ENCODE measurements around the gene JADE1.

Gene JADE1

DNA sequence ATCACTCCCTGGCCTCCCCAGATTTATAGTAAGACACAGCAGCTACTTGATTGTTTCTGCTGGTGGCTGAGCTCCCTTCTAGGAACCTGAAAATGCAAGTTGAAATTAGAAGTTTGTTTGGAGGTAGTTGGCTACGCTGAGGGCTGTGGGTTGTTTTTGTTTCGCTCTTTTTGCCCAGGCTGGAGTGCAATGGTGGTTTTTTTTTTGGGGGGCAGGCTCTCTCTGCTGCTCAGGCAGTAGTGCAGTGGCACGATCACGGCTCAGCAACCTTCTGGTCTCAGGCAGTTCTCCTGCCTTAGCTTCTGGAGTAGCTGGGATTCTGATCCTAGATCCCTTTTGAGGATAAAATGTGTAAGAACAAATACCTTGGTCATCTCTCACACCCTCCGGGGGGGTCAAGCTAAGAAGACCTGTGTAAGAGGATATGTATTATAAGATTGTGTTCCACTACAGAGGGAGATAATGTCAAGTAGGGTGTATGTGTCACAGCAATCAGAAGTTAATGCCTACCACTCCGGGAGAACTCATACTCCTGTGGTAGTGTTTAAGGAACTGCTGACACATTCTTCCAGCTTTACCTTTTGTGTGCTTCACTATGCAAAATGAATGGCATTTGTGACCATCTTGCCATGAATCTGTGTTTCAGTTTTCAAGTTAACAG, 9.7 kb downstream of the JADE1 start:
- Histone ChIP-seq H4K20me1 (ENCODE audit: insufficient read depth, low read length, poor library complexity, severe bottlenecking) (peaks cover 90% of the 10 kb centered on the region), H3K36me3 (ENCODE audit: insufficient read depth, low read length) (peaks cover 10% of the 10 kb centered on the region; the same call in 1 of the 2 replicates), H3K4me1 (ENCODE audit: insufficient read depth, low read length, poor library complexity, severe bottlenecking) (peaks cover 24% of the 10 kb centered on the region), H3K9me3 (ENCODE audit: insufficient read depth, low read depth, low read length) (no peaks in the 10 kb centered on the region), H3K79me2 (ENCODE audit: insufficient read depth, low read length) (peaks cover 100% of the 10 kb centered on the region), H2AFZ (ENCODE audit: low read length) (no peak overlapping the region), H3F3A (ENCODE audit: low read depth) (no peaks in the 10 kb centered on the region), H3K9me2 (replicated peaks; ENCODE audit: low read depth, low read length) (no peaks in the 10 kb centered on the region), H3K4me2 (ENCODE audit: low read depth, low read length, poor library complexity, severe bottlenecking) (no peak overlapping the region), H3K27me3 (ENCODE audit: insufficient read depth, low read length, poor library complexity, severe bottlenecking) (no peaks in the 10 kb centered on the region), H3K9ac (ENCODE audit: low read depth, low read length, poor library complexity, severe bottlenecking) (no peak overlapping the region), H3K4me3 (ENCODE audit: low read length, poor library complexity, severe bottlenecking) (no peak overlapping the region)
- TF ChIP-seq CTCF (conservative IDR thresholded peaks at IDR 0.05; ENCODE audit: low read length) (no peak), EZH2phosphoT487 (IDR thresholded peaks at IDR 0.05; ENCODE audit: borderline replicate concordance) (no peak)

GRCh38 chr4:128820671-128821070, 11.2 kb downstream of the JADE1 start:
- Histone ChIP-seq H3K79me2 (ENCODE audit: insufficient read depth, low read length) (peaks cover 100% of the 10 kb centered on the region), H3K4me3 (ENCODE audit: low read length, poor library complexity, severe bottlenecking) (no peak overlapping the region), H3K4me2 (ENCODE audit: low read depth, low read length, poor library complexity, severe bottlenecking) (no peak overlapping the region), H3K9ac (ENCODE audit: low read depth, low read length, poor library complexity, severe bottlenecking) (no peak overlapping the region), H3K9me2 (replicated peaks; ENCODE audit: low read depth, low read length) (no peaks in the 10 kb centered on the region), H3K27me3 (ENCODE audit: insufficient read depth, low read length, poor library complexity, severe bottlenecking) (no peaks in the 10 kb centered on the region), H3F3A (ENCODE audit: low read depth) (no peaks in the 10 kb centered on the region), H3K9me3 (ENCODE audit: insufficient read depth, low read depth, low read length) (no peaks in the 10 kb centered on the region), H4K20me1 (ENCODE audit: insufficient read depth, low read length, poor library complexity, severe bottlenecking) (peaks cover 89% of the 10 kb centered on the region), H2AFZ (ENCODE audit: low read length) (no peak overlapping the region), H3K36me3 (ENCODE audit: insufficient read depth, low read length) (peaks cover 10% of the 10 kb centered on the region; the same call in 1 of the 2 replicates), H3K4me1 (ENCODE audit: insufficient read depth, low read length, poor library complexity, severe bottlenecking) (peaks cover 18% of the 10 kb centered on the region)
- TF ChIP-seq CTCF (conservative IDR thresholded peaks at IDR 0.05; ENCODE audit: low read length) (no peak), EZH2phosphoT487 (IDR thresholded peaks at IDR 0.05; ENCODE audit: borderline replicate concordance) (no peak)

GRCh38 chr4:128821151-128821550, 11.7 kb downstream of the JADE1 start:
- no peak for TF ChIP-seq EZH2phosphoT487 (IDR thresholded peaks at IDR 0.05; ENCODE audit: borderline replicate concordance)
- TF ChIP-seq CTCF (conservative IDR thresholded peaks at IDR 0.05; ENCODE audit: low read length): no peak
- H3K4me3 ChIP-seq (ENCODE audit: low read length, poor library complexity, severe bottlenecking): no peak overlapping the region
- H3K9me3 ChIP-seq (ENCODE audit: insufficient read depth, low read depth, low read length): no peaks in the 10 kb centered on the region
- H3K4me1 ChIP-seq (ENCODE audit: insufficient read depth, low read length, poor library complexity, severe bottlenecking): peaks cover 13% of the 10 kb centered on the region
- H3K4me2 ChIP-seq (ENCODE audit: low read depth, low read length, poor library complexity, severe bottlenecking): no peak overlapping the region
- peaks cover 14% of the 10 kb centered on the region; the same call in 1 of the 2 replicates for H3K36me3 ChIP-seq (ENCODE audit: insufficient read depth, low read length)
- H3K9me2 ChIP-seq (replicated peaks; ENCODE audit: low read depth, low read length): no peaks in the 10 kb centered on the region
- H3K27me3 ChIP-seq (ENCODE audit: insufficient read depth, low read length, poor library complexity, severe bottlenecking): no peaks in the 10 kb centered on the region
- H3K79me2 ChIP-seq (ENCODE audit: insufficient read depth, low read length): peaks cover 100% of the 10 kb centered on the region
- H4K20me1 ChIP-seq (ENCODE audit: insufficient read depth, low read length, poor library complexity, severe bottlenecking): peaks cover 89% of the 10 kb centered on the region
- H3K9ac ChIP-seq (ENCODE audit: low read depth, low read length, poor library complexity, severe bottlenecking): no peak overlapping the region
- H2AFZ ChIP-seq (ENCODE audit: low read length): no peak overlapping the region
- no peaks in the 10 kb centered on the region for H3F3A ChIP-seq (ENCODE audit: low read depth)
